Endothelial cell of umbilical vein (primary cell): ENCODE measurements around the gene HPSE2. TPM values are rescaled to one million over a fixed set of nuclear protein-coding genes. Genes with fewer than 3 reads are reported as not detected.

Source experiments
- Bru-seq: library from RNA; stranded (reverse); fragments of 400-500 nt; gene quantifications from one replicate; lab custom pipeline; 2021; lab: Mats Ljungman, UMichigan
- BruChase-seq, 2 experiments: library from RNA; stranded (reverse); fragments of 400-500 nt; gene quantifications; one replicate each; lab custom pipeline; 2021; lab: Mats Ljungman, UMichigan
- BruUV-seq: library from RNA; stranded (reverse); fragments of 400-500 nt; replicated peaks from 2 replicates; lab custom pipeline; 2021; lab: Mats Ljungman, UMichigan
- CTCF ChIA-PET: fragments of 300-600, 350-600 bp; sonication (Branson Sonifier 250); formaldehyde crosslinking; loops from one replicate; lab custom pipeline; 2021; ENCODE audit warnings: antibody characterized with exemption, inconsistent platforms; lab: Charles Lee
- POLR2A ChIA-PET: fragments of 300-600, 350-600 bp; sonication (Branson Sonifier 250); formaldehyde crosslinking; loops from one replicate; lab custom pipeline; 2021; ENCODE audit warnings: antibody characterized with exemption, inconsistent platforms; lab: Charles Lee
- DNase-seq: peaks from one replicate; pipeline ENCODE4 v3.0.0-alpha.2; 2011; ENCODE audit warnings: low read depth, low spot score
- FAIRE-seq: peaks from 2 replicates; lab custom pipeline; 2011; peaks lifted over from hg19 to GRCh38; lab: Jason Lieb, UNC
- H2AFZ ChIP-seq: 2 replicates; pipeline ENCODE4 v1.6.0; 2012; ENCODE audit warnings: low read depth, low read length, control low read depth, inconsistent platforms
- H3K27ac ChIP-seq: 2 replicates; pipeline ENCODE4 v1.5.1; 2011; ENCODE audit warnings: low read depth, mild to moderate bottlenecking, control low read depth, low read length, moderate library complexity; ENCODE audit not compliant: insufficient read depth
- H3K27me3 ChIP-seq, 2 experiments: 2 replicates each; pipeline versions ENCODE4 v1.6.0 to v1.6.1; 2011; ENCODE audit warnings: low read length in 2 of 2, mixed read lengths in 1 of 2; ENCODE audit not compliant: control insufficient read depth in 2 of 2, insufficient read depth in 2 of 2
- H3K36me3 ChIP-seq, 2 experiments: 2 replicates in 1 of 2; 3 replicates in 1 of 2; pipeline ENCODE4 v1.5.1; 2011; ENCODE audit warnings: low read length in 2 of 2, mild to moderate bottlenecking in 1 of 2, moderate library complexity in 1 of 2; ENCODE audit not compliant: control insufficient read depth in 2 of 2, insufficient read depth in 2 of 2; ENCODE audit errors: extremely low read depth in 1 of 2
- H3K4me1 ChIP-seq: 3 replicates; pipeline ENCODE4 v1.5.1; 2011; ENCODE audit warnings: mild to moderate bottlenecking, low read length; ENCODE audit not compliant: control insufficient read depth, insufficient read depth; ENCODE audit errors: extremely low read depth
- H3K4me2 ChIP-seq: 2 replicates; pipeline ENCODE4 v1.6.1; 2011; ENCODE audit warnings: low read length, control low read depth, mixed read lengths; ENCODE audit not compliant: insufficient read depth
- H3K4me3 ChIP-seq, 3 experiments: fragments of 200-600 bp in 1 of 3; sonication (generic), shearing (Covaris generic) in 1 of 3; replicated peaks in 1 of 3; 2 replicates each; pipeline ENCODE4 v1.5.1; 2011 to 2016; ENCODE audit warnings: control low read depth in 3 of 3, low read length in 3 of 3, mild to moderate bottlenecking in 2 of 3, inconsistent platforms in 1 of 3, low read depth in 1 of 3, moderate library complexity in 1 of 3; ENCODE audit not compliant: insufficient read depth in 1 of 3
- H3K79me2 ChIP-seq: 2 replicates; pipeline ENCODE4 v1.6.0; 2012; ENCODE audit warnings: low read length, inconsistent platforms; ENCODE audit not compliant: control insufficient read depth, insufficient read depth
- H3K9ac ChIP-seq: replicated peaks from 2 replicates; pipeline ENCODE3; 2011; ENCODE audit warnings: low read length, control low read depth; ENCODE audit not compliant: insufficient read depth; ENCODE audit errors: extremely low read depth
- H3K9me1 ChIP-seq: replicated peaks from 3 replicates; pipeline ENCODE4 v1.6.0; 2011; ENCODE audit warnings: mild to moderate bottlenecking, low read length; ENCODE audit not compliant: control insufficient read depth, insufficient read depth; ENCODE audit errors: extremely low read depth
- H3K9me3 ChIP-seq: replicated peaks from 2 replicates; pipeline ENCODE4 v1.5.1; 2012; ENCODE audit warnings: low read length, inconsistent platforms; ENCODE audit not compliant: control insufficient read depth, insufficient read depth
- H4K20me1 ChIP-seq: replicated peaks from 2 replicates; pipeline ENCODE3; 2011; ENCODE audit warnings: mild to moderate bottlenecking, low read length; ENCODE audit not compliant: control insufficient read depth, insufficient read depth; ENCODE audit errors: extremely low read depth
- CTCF ChIP-seq, 2 donors: IDR thresholded peaks; 1 replicate in 1 of 2; 2 replicates in 1 of 2; pipeline ENCODE4 v1.5.1; 2011; ENCODE audit warnings: low read length in 2 of 2, mild to moderate bottlenecking in 2 of 2, moderate library complexity in 2 of 2, control low read depth in 1 of 2, inconsistent platforms in 1 of 2, low read depth in 1 of 2; ENCODE audit not compliant: insufficient read depth in 1 of 2; ENCODE audit errors: extremely low read depth in 1 of 2
- FOS ChIP-seq: IDR thresholded peaks from 2 replicates; pipeline ENCODE4 v1.6.1; 2011; ENCODE audit warnings: mild to moderate bottlenecking, low read length, moderate library complexity, borderline replicate concordance; ENCODE audit not compliant: insufficient read depth
- GATA2 ChIP-seq: IDR thresholded peaks from 2 replicates; pipeline ENCODE4 v1.7.0; 2011; ENCODE audit warnings: low read depth, mild to moderate bottlenecking, moderate library complexity, mixed read lengths, low read length; ENCODE audit not compliant: insufficient read length, insufficient read depth
- JUN ChIP-seq: IDR thresholded peaks from 2 replicates; pipeline ENCODE4 v1.6.1; 2011; ENCODE audit warnings: borderline replicate concordance, low read depth; ENCODE audit not compliant: insufficient read length, insufficient read depth
- MAX ChIP-seq: IDR thresholded peaks from 2 replicates; pipeline ENCODE4 v1.6.1; 2011; ENCODE audit not compliant: insufficient read depth, insufficient read length
- MYC ChIP-seq: IDR thresholded peaks from one replicate; pipeline ENCODE4 v1.6.1; 2011; ENCODE audit warnings: mild to moderate bottlenecking, low read depth, low read length
- POLR2A ChIP-seq: IDR thresholded peaks from 2 replicates; pipeline ENCODE4 v1.6.1; 2012; ENCODE audit warnings: low read depth, mild to moderate bottlenecking, control low read depth, low read length
- POLR2AphosphoS5 ChIP-seq: IDR thresholded peaks from 2 replicates; pipeline ENCODE4 v1.6.1; 2012; ENCODE audit warnings: low read depth, mild to moderate bottlenecking, control low read depth, low read length, moderate library complexity; ENCODE audit not compliant: insufficient read depth
- dilution Hi-C: fragments of 300-500 bp; cut with MboI; formaldehyde crosslinking; loops from one replicate; pipeline ENCODE4 v1.15.0; 2019; ENCODE audit warnings: low sequenced_read_pairs; ENCODE audit not compliant: extremely low pct_ligation_motif_present
- intact Hi-C: fragments of 100-400 bp; cut with micrococcal nuclease; formaldehyde crosslinking; loops from one replicate; pipeline ENCODE4 v1.10.0; 2022
- long read RNA-seq: library from polyadenylated mRNA; stranded (forward); transcript quantifications from one replicate; pipeline ENCODE4 v2.0.0, GENCODE V29; 2021
- polyA minus RNA-seq, 3 experiments: library from RNA; depleted of rRNA, polyadenylated mRNA; stranded (reverse); fragments of >200 nt; gene quantifications; 1 replicate in 1 of 3; 2 replicates in 2 of 3; pipeline ENCODE4 v1.2.3, GENCODE V29; 2011
- polyA plus RNA-seq, 4 experiments: library from polyadenylated mRNA; depleted of rRNA in 3 of 4; stranded (reverse) in 3 of 4; unstranded in 1 of 4; fragments of >200 nt; gene quantifications; 2 replicates each; pipeline versions ENCODE4 v1.2.1 to v1.2.3, GENCODE V29; 2011 to 2012; ENCODE audit warnings: missing spikeins in 1 of 4
- total RNA-seq: library from RNA; stranded (reverse); gene quantifications from 2 replicates; pipeline ENCODE4 v1.2.3, GENCODE V29; 2021

HPSE2 gene
- not detected in 2 replicates for total RNA-seq
- not detected in 2 replicates for polyA plus RNA-seq
- not detected in 2 replicates for polyA plus RNA-seq (2011; cell fraction: cytosol; rRNA removed)
- polyA plus RNA-seq (2011; cell fraction: nucleus; rRNA removed) = not detected in 2 replicates
- not detected in 2 replicates for polyA plus RNA-seq (2012)
- not detected in 2 replicates for polyA minus RNA-seq
- polyA minus RNA-seq (2011; cell fraction: cytosol; rRNA and poly(A)+ RNA removed) = not detected
- not detected in 2 replicates for polyA minus RNA-seq (2011; cell fraction: nucleus; rRNA and poly(A)+ RNA removed)
- Bru-seq, nascent RNA = percentile 4 among the genes with signal in this experiment
- BruChase-seq, experiment 1, labeled RNA remaining after a 6-hour chase = percentile 0 among the genes with signal in this experiment
- BruChase-seq, experiment 2, labeled RNA remaining after a 2-hour chase = percentile 2 among the genes with signal in this experiment
- long read RNA-seq = 0 reads

GRCh38 chr10:99235658-99236626 lies at the start of gene HPSE2:
TSS of gene HPSE2 (minus strand) at chr10:99235852.
- Histone ChIP-seq H3K27ac (no peak within 1 kb of the TSS), H3K9ac (no peak within 1 kb of the TSS), H3K9me1 (no peaks in the 10 kb centered on the region), H3K27me3 (peaks cover 57 to 72% of the 10 kb centered on the region in 2 experiments), H3K79me2 (no peaks in the 10 kb centered on the region), H3K4me1 (no peaks in the 10 kb centered on the region), H3K9me3 (no peaks in the 10 kb centered on the region), H3K36me3 (no peaks in the 10 kb centered on the region), H3K4me3 (no peak within 1 kb of the TSS), H3K4me2 (no peak within 1 kb of the TSS), H2AFZ (no peak within 1 kb of the TSS), H4K20me1 (no peaks in the 10 kb centered on the region)
- TF ChIP-seq FOS = no peak
- dilution Hi-C loops (no loop called here), intact Hi-C loops (no loop called here)
- ChIA-PET CTCF (interaction anchor here (1.0 kb wide), 1 partner anchor 769 kb away, joined by 5 read pairs; no protein-coding TSS in a partner anchor), POLR2A (no interaction called here)
- no peak for DNase-seq
- FAIRE-seq = no peak
- BruUV-seq = no TSS peak

GRCh38 chr10:99280472-99280871 lies 44.8 kb upstream of the HPSE2 start:
- Histone ChIP-seq H3K9ac (no peak overlapping the region), H3K27me3 (no peaks in the 10 kb centered on the region), H3K4me1 (no peaks in the 10 kb centered on the region), H3K9me3 (no peaks in the 10 kb centered on the region), H3K27ac (no peak overlapping the region), H3K79me2 (no peaks in the 10 kb centered on the region), H3K36me3 (no peaks in the 10 kb centered on the region), H3K4me3 (no peak overlapping the region), H4K20me1 (no peaks in the 10 kb centered on the region), H3K4me2 (no peak overlapping the region), H3K9me1 (no peaks in the 10 kb centered on the region), H2AFZ (no peak overlapping the region)
- CTCF ChIA-PET = interaction anchor here (2.8 kb wide), 1 partner anchor 813 kb away, joined by 17 read pairs; no protein-coding TSS in a partner anchor
- TF ChIP-seq JUN = no peak
- TF ChIP-seq POLR2A = no peak
- TF ChIP-seq GATA2 = no peak
- no peak for TF ChIP-seq POLR2AphosphoS5
- TF ChIP-seq FOS = no peak
- TF ChIP-seq MAX = no peak
- TF ChIP-seq MYC = no peak
- TF ChIP-seq CTCF (IDR thresholded peaks at IDR 0.05; ENCODE audit: extremely low read depth in 1 of 2, insufficient read depth in 1 of 2, low read depth in 1 of 2, low read length in 2 of 2) = no peak
- intact Hi-C loops = no loop called here
- dilution Hi-C loops = no loop called here
- POLR2A ChIA-PET = no interaction called here
- no peak for FAIRE-seq
- DNase-seq = no peak
- BruUV-seq = no TSS peak
